ELF-1 (cell line): Measurements from ENCODE around the gene PKN1.

Source experiments
- DNase-seq: peaks from one replicate; pipeline ENCODE4 v3.0.0-alpha.2; 2016; ENCODE audit warnings: low read depth, low spot score

PKN1 gene

GRCh38 chr19:14406645-14407401 is 26.3 kb upstream of the PKN1 start:
- DNase-seq = no peak

GRCh38 chr19:14407605-14408484 is 25.3 kb upstream of the PKN1 start:
- no peak for DNase-seq

- no peak for DNase-seq
These were observed 24.5 kb upstream of the PKN1 start for GRCh38 chr19:14408491-14409145.

GRCh38 chr19:14409146-14410023 is 23.7 kb upstream of the PKN1 start:
- DNase-seq = no peak

- no peak for DNase-seq
These were observed 22.7 kb upstream of the PKN1 start for GRCh38 chr19:14410091-14411051.

- no peak for DNase-seq
These were observed 21.8 kb upstream of the PKN1 start for GRCh38 chr19:14411161-14411937.

GRCh38 chr19:14411938-14412245 is 21.2 kb upstream of the PKN1 start:
- no peak for DNase-seq

GRCh38 chr19:14412324-14412995 is 20.6 kb upstream of the PKN1 start:
- DNase-seq = no peak

- no peak for DNase-seq
These were observed 20.0 kb upstream of the PKN1 start for GRCh38 chr19:14412996-14413692.

GRCh38 chr19:14413693-14414181 is 19.4 kb upstream of the PKN1 start:
- no peak for DNase-seq

GRCh38 chr19:14414926-14415690 is 18.0 kb upstream of the PKN1 start:
- DNase-seq = no peak

- DNase-seq = no peak
These were observed 16.3 kb upstream of the PKN1 start for GRCh38 chr19:14416817-14417231.

GRCh38 chr19:14418856-14419105 is 14.3 kb upstream of the PKN1 start:
- DNase-seq = no peak

GRCh38 chr19:14419106-14419813 is 13.8 kb upstream of the PKN1 start, which contains the start of gene DDX39A:
TSS of gene DDX39A (minus strand) at chr19:14419341. CDS start at chr19:14413220, 6,121 bp downstream.
- DNase-seq = peak; percentile 99

GRCh38 chr19:14425696-14426138 is 7.4 kb upstream of the PKN1 start:
- no peak for DNase-seq

- no peak for DNase-seq
These were observed 5.6 kb upstream of the PKN1 start for GRCh38 chr19:14427461-14427860.

GRCh38 chr19:14428882-14429416 is 4.2 kb upstream of the PKN1 start:
- DNase-seq = no peak
